Hematopoietic multipotent progenitor cell treated with erythropoietin and hydrocortisone succinate and interleukin-3 and kit ligand, for 17 days (in vitro differentiated cells): ENCODE measurements around the gene FKBP4.

Source experiments
- DNase-seq: peaks from one replicate; pipeline ENCODE4 v3.0.0-alpha.2; 2015; ENCODE audit warnings: low spot score

FKBP4 gene

DNA sequence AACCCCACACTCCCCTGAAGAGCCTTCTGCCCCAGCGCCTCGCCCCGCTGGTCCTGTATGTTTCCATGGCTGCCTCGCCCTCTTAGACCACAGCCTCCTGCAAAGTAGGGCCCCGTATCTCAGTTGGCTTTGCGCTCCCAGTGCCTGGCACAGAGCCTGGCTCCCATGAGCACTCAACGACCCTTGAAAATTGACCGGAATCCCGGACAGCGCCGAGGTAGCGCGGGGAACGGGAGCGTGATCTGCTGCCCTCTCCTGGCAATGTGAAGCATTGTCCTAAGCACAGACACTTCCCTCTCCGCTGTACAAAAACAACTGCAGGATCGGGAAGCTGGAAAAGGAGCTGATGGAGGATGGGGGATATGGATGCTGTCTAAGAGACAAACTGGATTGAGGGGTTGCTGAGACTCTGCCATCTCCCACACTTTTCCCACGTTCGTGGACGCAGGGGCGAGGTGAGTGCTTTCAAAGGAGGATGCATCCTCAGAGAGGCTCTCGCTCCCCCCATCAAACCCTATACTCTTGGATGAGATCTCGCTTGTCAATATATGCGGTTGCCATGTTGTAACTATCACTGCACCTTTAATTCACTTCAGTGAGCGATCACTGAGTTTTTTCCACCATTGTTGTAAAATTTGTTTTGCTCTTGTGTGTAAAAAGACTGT lies 10.7 kb upstream of the FKBP4 start:
- DNase-seq, result peak; percentile 55

DNA sequence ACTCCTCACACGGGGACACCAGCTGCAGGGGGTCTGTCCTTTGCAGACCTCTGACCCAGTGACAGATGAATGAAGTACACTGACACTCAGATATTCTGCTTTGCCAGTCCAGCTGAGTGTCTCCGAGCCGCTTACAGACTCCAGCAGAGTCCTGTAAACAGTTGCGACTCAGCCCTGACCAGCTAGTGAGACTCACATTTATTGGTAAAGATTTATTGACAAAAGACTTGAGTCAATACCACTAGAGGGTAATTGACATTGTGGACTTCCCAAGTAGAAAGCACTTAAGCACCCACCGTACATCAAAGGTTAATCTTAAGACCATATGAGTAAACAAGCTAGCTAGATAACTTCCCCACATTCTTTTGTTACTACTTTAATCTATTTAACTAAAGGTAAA lies 9.8 kb upstream of the FKBP4 start:
- no peak for DNase-seq

DNA sequence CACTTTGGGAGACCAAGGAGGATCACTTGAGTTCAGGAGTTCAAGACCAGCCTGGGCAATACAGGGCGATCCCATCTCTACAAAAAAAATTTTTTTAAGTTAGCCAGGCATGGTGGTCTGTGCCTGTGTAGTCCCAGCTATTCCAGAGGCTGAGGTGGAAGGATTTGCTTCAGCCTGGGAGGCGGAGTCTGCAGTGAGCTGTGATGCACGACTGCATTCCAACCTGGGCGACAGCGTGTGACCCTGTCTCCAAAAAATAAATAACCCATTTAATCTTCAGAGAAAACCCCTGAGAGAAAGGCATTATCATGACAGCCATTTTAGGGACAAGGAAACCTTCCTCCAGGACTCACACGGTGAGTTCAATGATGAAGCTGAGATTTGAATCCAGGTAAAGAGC lies 3.7 kb upstream of the FKBP4 start:
- DNase-seq, result no peak

DNA sequence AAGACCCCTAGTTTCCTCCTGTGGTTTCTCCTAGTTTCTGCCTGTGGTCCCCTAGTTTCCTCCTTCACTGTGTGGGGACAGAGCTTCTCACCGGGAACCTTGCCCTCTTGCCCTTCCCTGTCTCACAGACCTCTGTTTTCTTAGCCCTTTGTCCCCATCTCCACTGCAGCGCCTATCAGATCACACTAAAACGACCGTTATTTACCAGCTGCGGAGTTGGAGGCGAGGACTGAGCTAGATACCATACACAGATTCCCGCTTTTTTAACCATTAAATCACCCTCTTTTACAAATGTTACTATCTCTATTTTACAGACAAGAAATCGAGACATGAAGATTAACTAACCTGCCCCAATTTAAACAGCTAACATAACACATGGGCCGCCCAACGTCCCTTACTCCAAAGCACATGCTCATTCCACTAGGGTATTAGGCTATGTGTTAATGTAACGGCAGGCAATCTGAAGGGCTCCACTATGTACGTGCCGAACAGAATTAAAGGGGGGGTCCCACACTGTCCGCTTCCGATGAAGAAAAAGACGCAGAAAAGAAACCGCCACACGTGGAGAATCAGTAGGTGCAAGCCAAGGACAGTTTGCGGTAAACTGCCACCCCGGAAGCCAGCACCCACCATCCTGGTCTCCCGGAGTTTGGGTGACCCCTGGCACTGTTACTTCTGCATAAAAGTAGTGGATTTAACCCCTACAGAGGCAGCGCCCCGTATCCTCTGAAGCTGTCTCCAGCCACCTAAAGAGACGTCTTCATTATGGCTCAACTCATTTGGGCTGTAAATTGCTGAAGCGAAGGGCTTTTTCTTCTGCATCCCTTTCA lies 1.9 kb upstream of the FKBP4 start:
- DNase-seq, result no peak

DNA sequence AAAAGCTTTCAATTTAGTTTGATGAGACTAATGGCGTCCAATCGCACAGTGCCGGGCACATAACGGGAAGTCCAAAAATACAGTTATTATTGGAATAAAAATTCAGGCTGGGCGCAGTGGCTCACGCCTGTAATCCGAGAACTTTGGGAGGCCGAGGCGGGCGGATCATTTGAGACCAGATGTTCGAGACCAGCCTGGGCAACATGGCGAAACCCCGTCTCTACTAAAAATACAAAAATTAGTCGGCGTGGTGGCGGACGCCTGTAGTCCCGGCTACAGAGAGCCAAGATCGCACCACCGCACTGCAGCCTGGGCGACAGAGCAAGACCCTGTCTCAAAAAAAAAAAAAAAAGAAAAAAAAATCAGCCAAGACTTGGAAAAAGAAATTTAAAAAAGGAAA lies 1.2 kb upstream of the FKBP4 start:
- no peak for DNase-seq

GRCh38 chr12:2794191-2794735 lies 507 bp upstream of the FKBP4 start:
- peak; percentile 73 for DNase-seq

GRCh38 chr12:2795291-2796186 lies 769 bp downstream of the FKBP4 start:
- DNase-seq, result peak; percentile 66

- peak; percentile 27 for DNase-seq
These were observed 1.5 kb downstream of the FKBP4 start for GRCh38 chr12:2796187-2796666.

GRCh38 chr12:2797721-2798418 lies 3.1 kb downstream of the FKBP4 start:
- DNase-seq, result no peak

DNA sequence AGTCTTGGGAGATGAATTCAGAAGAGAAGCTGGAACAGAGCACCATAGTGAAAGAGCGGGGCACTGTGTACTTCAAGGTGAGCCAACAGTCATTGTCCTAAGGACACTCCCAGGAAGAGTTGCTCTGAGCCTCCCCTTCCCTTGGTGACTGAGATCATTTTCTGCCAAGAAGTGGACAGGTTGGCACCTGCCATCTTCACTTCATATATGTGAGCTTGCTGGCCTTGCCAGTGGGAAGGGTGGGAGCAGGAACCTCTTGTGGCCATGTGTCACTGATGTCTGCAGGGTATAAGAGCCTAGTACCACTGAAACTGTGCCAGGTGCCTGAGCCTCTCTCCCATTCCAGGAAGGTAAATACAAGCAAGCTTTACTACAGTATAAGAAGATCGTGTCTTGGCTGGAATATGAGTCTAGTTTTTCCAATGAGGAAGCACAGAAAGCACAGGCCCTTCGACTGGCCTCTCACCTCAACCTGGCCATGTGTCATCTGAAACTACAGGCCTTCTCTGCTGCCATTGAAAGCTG lies 5.3 kb downstream of the FKBP4 start:
- no peak for DNase-seq

GRCh38 chr12:2801044-2801783 lies 6.4 kb downstream of the FKBP4 start:
- DNase-seq, result no peak

- no peak for DNase-seq
These were observed 9.0 kb downstream of the FKBP4 start for GRCh38 chr12:2803635-2804392.

GRCh38 chr12:2804393-2805142 lies 9.8 kb downstream of the FKBP4 start:
- DNase-seq, result no peak

- no peak for DNase-seq
These were observed 10.4 kb downstream of the FKBP4 start for GRCh38 chr12:2805143-2805520.

DNA sequence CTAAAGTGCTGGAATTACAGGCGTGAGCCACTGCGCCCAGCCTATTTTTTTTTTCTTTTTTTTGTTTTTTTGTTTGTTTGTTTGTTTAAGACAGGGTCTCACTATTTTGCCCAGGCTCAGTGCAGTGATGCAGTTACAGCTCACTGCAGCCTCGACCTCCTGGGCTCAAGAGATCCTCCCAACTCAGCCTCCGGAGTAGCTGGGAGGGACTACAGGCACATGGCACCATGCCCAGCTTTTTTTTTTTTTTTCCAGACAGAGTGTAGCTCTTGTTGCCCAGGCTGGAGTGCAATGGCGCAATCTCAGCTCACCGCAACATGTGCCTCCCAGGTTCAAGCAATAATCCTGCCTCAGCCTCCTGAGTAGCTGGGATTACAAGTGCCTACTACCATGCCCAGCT lies 11.9 kb downstream of the FKBP4 start:
- DNase-seq, result no peak

- no peak for DNase-seq
These were observed 17.0 kb downstream of the FKBP4 start for GRCh38 chr12:2811801-2812200.

DNA sequence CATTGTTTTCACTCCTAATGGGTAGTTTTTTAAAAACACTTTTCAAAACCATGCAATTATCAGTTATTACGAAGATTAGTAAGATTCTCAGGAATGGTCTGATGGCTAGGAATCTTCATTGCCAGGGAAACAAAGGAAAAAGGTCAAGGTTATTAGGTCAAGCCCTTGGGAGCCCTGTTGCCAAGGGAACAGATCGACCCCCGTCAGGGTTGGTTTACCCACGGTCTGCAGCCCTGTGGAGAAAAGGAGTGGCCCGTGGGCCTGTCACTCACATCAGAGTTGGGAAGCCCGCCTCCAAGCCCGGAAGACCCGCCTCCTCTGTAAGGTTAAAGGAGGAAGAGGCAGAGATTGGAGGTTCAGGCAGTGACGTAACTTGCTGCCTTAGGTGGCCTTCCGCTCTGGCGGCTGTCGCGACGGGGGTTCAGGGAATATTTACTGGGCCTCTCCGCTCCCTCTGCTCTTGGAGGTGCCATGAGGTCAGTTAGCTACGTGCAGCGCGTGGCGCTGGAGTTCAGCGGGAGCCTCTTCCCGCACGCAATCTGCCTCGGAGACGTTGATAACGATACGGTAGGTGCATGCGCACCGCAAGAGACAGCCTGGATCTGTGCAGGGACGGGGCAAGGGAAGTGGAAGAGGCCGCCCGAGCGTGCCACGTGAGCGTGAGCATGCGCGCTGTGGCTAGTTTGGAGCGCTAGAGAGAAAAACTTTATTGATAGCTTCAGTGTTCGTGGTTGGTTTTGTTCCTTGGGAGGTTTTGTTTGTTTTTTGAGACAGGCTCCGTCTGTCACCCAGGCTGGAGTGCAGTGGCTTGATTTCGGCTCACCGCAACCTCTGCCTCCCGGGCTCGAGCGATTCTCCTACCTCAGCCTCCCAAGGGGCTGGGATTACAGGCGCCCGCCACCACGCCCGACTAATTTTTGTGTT lies 17.8 kb downstream of the FKBP4 start, which contains the start of gene ITFG2:
Gene ITFG2, plus strand, starts transcription at position 379 of the 924 bp plus-strand sequence. Its CDS starts 93 bp downstream, at position 472.
- DNase-seq, result peak; percentile 95
